Measurements from ENCODE around the gene DNAJB11. TPM values are rescaled to one million over a fixed set of nuclear protein-coding genes. Genes with fewer than 3 reads are reported as not detected.
"Not testable (repeated sequence)": the region's sequence is repeated elsewhere in the genome, so short reads cannot be mapped to it uniquely, and the experiment has no call there.

DNAJB11 gene
- total RNA-seq, 1 donor, result 60.5 TPM

GRCh38 chr3:186552408-186553031, 18.0 kb upstream of the DNAJB11 start:
- no peak overlapping the region for H3K4me3 ChIP-seq (ENCODE audit: low read depth, low read length)
- TF ChIP-seq, protein P1, sequence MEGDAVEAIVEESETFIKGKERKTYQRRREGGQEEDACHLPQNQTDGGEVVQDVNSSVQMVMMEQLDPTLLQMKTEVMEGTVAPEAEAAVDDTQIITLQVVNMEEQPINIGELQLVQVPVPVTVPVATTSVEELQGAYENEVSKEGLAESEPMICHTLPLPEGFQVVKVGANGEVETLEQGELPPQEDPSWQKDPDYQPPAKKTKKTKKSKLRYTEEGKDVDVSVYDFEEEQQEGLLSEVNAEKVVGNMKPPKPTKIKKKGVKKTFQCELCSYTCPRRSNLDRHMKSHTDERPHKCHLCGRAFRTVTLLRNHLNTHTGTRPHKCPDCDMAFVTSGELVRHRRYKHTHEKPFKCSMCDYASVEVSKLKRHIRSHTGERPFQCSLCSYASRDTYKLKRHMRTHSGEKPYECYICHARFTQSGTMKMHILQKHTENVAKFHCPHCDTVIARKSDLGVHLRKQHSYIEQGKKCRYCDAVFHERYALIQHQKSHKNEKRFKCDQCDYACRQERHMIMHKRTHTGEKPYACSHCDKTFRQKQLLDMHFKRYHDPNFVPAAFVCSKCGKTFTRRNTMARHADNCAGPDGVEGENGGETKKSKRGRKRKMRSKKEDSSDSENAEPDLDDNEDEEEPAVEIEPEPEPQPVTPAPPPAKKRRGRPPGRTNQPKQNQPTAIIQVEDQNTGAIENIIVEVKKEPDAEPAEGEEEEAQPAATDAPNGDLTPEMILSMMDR (IDR thresholded peaks at IDR 0.05; ENCODE audit: insufficient read depth, low read depth, low read length), result no peak
- no peak for DNase-seq (ENCODE audit: low read depth)

GRCh38 chr3:186564586-186564985, 5.9 kb upstream of the DNAJB11 start:
- TF ChIP-seq, protein P1 (IDR thresholded peaks at IDR 0.05; ENCODE audit: insufficient read depth, low read depth, low read length), result no peak
- H3K4me3 ChIP-seq (ENCODE audit: low read depth, low read length), result no peak overlapping the region
- DNase-seq (ENCODE audit: low read depth), result no peak

GRCh38 chr3:186566772-186567071, 3.8 kb upstream of the DNAJB11 start:
- TF ChIP-seq, protein P1 (IDR thresholded peaks at IDR 0.05; ENCODE audit: insufficient read depth, low read depth, low read length), result no peak
- peak overlapping the region; percentile 97 for H3K4me3 ChIP-seq (ENCODE audit: low read depth, low read length)
- DNase-seq (ENCODE audit: low read depth), result no peak

- TF ChIP-seq, protein P1 (IDR thresholded peaks at IDR 0.05; ENCODE audit: insufficient read depth, low read depth, low read length), result no peak
- H3K4me3 ChIP-seq (ENCODE audit: low read depth, low read length), result peak within 1 kb of the TSS; percentile 97
- peak; percentile 88 for DNase-seq (ENCODE audit: low read depth)
Observed at GRCh38 chr3:186567072-186567921, 3.2 kb upstream of the DNAJB11 start, which contains the start of gene TBCCD1. TBCCD1 (minus strand) TSS chr3:186567339; CDS start chr3:186564329, 3,010 bp downstream.

DNA sequence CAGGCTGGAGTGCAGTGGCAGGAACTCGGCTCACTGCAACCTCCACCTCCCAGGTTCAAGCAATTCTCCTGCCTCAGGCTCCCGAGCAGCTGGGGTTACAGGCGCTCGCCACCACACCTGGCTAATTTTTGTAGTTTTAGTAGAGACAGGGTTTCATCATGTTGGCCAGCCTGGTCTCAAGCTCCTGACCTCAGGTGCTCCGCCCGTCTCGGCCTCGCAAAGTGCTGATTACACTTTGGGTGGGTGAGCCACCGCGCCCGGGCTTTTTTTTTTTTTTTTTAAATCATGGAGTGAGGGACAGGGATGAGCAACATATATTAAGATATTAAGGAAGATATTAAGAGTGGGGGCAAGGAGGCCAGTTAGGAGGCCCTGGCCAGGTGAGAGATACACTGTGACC, 1.2 kb upstream of the DNAJB11 start:
- DNase-seq (ENCODE audit: low read depth); H3K4me3 ChIP-seq (ENCODE audit: low read depth, low read length): not testable (repeated sequence)

DNA sequence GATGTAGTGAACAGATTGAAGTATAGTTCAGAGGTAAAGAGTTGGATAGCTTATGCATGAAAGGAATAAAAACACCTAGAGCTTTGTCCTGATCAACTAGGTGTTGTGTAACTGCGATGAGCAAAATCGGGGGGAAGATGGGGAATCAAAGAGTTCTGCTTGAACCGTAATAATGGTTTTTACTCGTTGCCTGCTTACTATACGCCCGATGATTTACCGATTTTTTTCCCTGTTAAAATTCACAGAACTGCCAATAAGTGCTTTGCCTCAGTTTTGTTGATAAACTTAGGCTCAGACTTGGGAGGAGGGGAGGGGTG, 783 bp upstream of the DNAJB11 start:
- no peak for DNase-seq (ENCODE audit: low read depth)
- H3K4me3 ChIP-seq (ENCODE audit: low read depth, low read length), result peak overlapping the region; percentile 93
- TF ChIP-seq, protein P1 (IDR thresholded peaks at IDR 0.05; ENCODE audit: insufficient read depth, low read depth, low read length), result no peak

DNA sequence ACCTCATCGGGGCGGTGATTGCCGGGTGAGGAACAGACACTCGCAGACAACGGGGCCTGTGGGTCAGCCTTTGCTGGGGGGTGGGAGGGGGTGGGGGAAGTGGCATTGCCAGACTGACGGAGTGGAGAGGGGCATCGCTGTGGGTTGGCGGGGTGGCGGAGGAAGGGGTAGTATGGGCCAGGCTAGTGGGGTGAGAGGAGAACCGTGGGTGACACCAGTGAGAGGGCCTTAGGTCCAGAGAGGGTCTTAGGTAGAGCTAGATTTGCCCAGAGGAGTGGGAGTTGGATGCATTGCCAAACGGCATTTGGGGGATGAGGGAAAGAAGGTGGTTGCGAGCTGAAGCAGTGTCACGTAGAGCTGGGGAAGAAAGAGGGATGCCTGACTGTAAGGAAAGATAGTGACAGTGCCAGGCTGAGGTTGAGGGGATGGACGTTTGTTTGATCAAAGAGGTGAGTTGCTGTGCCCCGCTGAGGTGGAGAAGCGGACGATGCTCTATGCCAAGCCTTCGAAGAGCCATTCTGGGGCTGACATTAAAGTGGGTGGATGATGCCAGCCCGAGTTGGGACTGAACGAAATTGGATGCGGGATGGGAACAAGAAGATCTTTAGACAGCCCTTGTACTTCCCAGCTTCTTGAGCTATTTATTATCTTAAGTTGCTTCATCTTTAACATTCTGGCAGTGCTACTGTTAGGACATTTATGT, 572 bp downstream of the DNAJB11 start:
- TF ChIP-seq, protein P1 (IDR thresholded peaks at IDR 0.05; ENCODE audit: insufficient read depth, low read depth, low read length), result no peak
- peak overlapping the region; percentile 93 for H3K4me3 ChIP-seq (ENCODE audit: low read depth, low read length)
- no peak for DNase-seq (ENCODE audit: low read depth)
